Hepatic stellate cell (primary cell): ENCODE data around the gene TOX2.

ENCODE experiments used
- DNase-seq: peaks from one replicate; pipeline ENCODE4 v3.0.0; 2011; ENCODE audit warnings: low spot score

TOX2 gene

GRCh38 chr20:44001667-44002596, 87.3 kb downstream of the TOX2 start:
- DNase-seq: no peak

GRCh38 chr20:44002861-44003260, 88.2 kb downstream of the TOX2 start:
- DNase-seq: no peak

- no peak for DNase-seq
These were observed 89.0 kb downstream of the TOX2 start for GRCh38 chr20:44003609-44004008.

- DNase-seq: no peak
These were observed 89.8 kb downstream of the TOX2 start for GRCh38 chr20:44004306-44004915.

GRCh38 chr20:44005661-44006060, 91.0 kb downstream of the TOX2 start:
- DNase-seq: no peak

GRCh38 chr20:44006126-44006525, 91.5 kb downstream of the TOX2 start:
- DNase-seq: no peak

- no peak for DNase-seq
These were observed 91.9 kb downstream of the TOX2 start for GRCh38 chr20:44006578-44006977.

GRCh38 chr20:44008806-44009678, 94.4 kb downstream of the TOX2 start:
- no peak for DNase-seq

- no peak for DNase-seq
These were observed 95.0 kb downstream of the TOX2 start for GRCh38 chr20:44009679-44009992.

GRCh38 chr20:44010162-44010704, 95.6 kb downstream of the TOX2 start:
- DNase-seq: no peak

- no peak for DNase-seq
These were observed 96.7 kb downstream of the TOX2 start for GRCh38 chr20:44011251-44011940.

- DNase-seq: no peak
These were observed 98.0 kb downstream of the TOX2 start for GRCh38 chr20:44012466-44013226.

- no peak for DNase-seq
These were observed 100.4 kb downstream of the TOX2 start for GRCh38 chr20:44014807-44015732.

GRCh38 chr20:44015733-44016103, 101.1 kb downstream of the TOX2 start:
- no peak for DNase-seq

- DNase-seq: no peak
These were observed 101.9 kb downstream of the TOX2 start for GRCh38 chr20:44016525-44016924.

GRCh38 chr20:44017211-44017610, 102.6 kb downstream of the TOX2 start:
- no peak for DNase-seq

- no peak for DNase-seq
These were observed 103.2 kb downstream of the TOX2 start for GRCh38 chr20:44017905-44018258.

GRCh38 chr20:44018259-44018941, 103.7 kb downstream of the TOX2 start:
- peak; percentile 42 for DNase-seq

GRCh38 chr20:44018942-44019637, 104.4 kb downstream of the TOX2 start:
- no peak for DNase-seq
